Colon (tissue), 2 donors: ENCODE results near the gene GMEB2.
"Not testable (repeated sequence)": the region's sequence is repeated elsewhere in the genome, so short reads cannot be mapped to it uniquely, and the experiment has no call there.

ENCODE experiments used
- FAIRE-seq: peaks from 2 replicates; lab custom pipeline; 2012; peaks lifted over from hg19 to GRCh38; lab: Jason Lieb, UNC
- donor health status: control.
- donor health status: control.

GMEB2 gene

GRCh38 chr20:63612276-63612931, 14.5 kb downstream of the GMEB2 start:
- FAIRE-seq: no peak

- no peak for FAIRE-seq
Observed at GRCh38 chr20:63611646-63612045, 15.3 kb downstream of the GMEB2 start.

GRCh38 chr20:63610581-63611435, 16.1 kb downstream of the GMEB2 start:
- no peak for FAIRE-seq

- no peak for FAIRE-seq
Observed at GRCh38 chr20:63606686-63607085, 20.2 kb downstream of the GMEB2 start.

GRCh38 chr20:63602321-63602720, 24.6 kb downstream of the GMEB2 start:
- no peak for FAIRE-seq

GRCh38 chr20:63601679-63602078, 25.2 kb downstream of the GMEB2 start:
- not testable (repeated sequence) for FAIRE-seq

GRCh38 chr20:63599396-63600050, 27.4 kb downstream of the GMEB2 start:
- no peak for FAIRE-seq

- no peak for FAIRE-seq
Observed at GRCh38 chr20:63598479-63599395, 28.2 kb downstream of the GMEB2 start.

GRCh38 chr20:63597651-63598478, 29.0 kb downstream of the GMEB2 start:
- FAIRE-seq: no peak

- FAIRE-seq: no peak
Observed at GRCh38 chr20:63596423-63596822, 30.5 kb downstream of the GMEB2 start.

GRCh38 chr20:63595416-63596127, 31.3 kb downstream of the GMEB2 start:
- no peak for FAIRE-seq

GRCh38 chr20:63594043-63594561, 32.8 kb downstream of the GMEB2 start:
- no peak for FAIRE-seq

- no peak for FAIRE-seq
Observed at GRCh38 chr20:63592661-63593060, 34.2 kb downstream of the GMEB2 start.

- no peak for FAIRE-seq
Observed at GRCh38 chr20:63591786-63592355, 35.0 kb downstream of the GMEB2 start.

- no peak for FAIRE-seq
Observed at GRCh38 chr20:63591147-63591533, 35.8 kb downstream of the GMEB2 start.

- FAIRE-seq: no peak
Observed at GRCh38 chr20:63590218-63591146, 36.4 kb downstream of the GMEB2 start.

- FAIRE-seq: no peak
Observed at GRCh38 chr20:63589261-63590217, 37.4 kb downstream of the GMEB2 start.
